H1 (cell line): ENCODE results near the gene ABCF2. TPM values are rescaled to one million over a fixed set of nuclear protein-coding genes. Genes with fewer than 3 reads are reported as not detected.

ENCODE experiments used
- CTCF ChIA-PET: fragments of 300-600 bp; sonication (Branson Sonifier 250); formaldehyde crosslinking; loops from one replicate; lab custom pipeline; 2021; ENCODE audit not compliant: partially characterized antibody; lab: Charles Lee
- POLR2A ChIA-PET: fragments of 300-600 bp; sonication (Branson Sonifier 250); formaldehyde crosslinking; loops from one replicate; lab custom pipeline; 2021; ENCODE audit warnings: inconsistent platforms; ENCODE audit not compliant: partially characterized antibody; lab: Charles Lee
- DNase-seq, 2 experiments: peaks; one replicate each; pipeline versions ENCODE4 v3.0.0 to v3.0.0-alpha.2; 2010 to 2022; ENCODE audit warnings: low spot score in 2 of 2, low read depth in 1 of 2, mixed read lengths in 1 of 2
- FAIRE-seq: peaks from 2 replicates; lab custom pipeline; 2011; peaks lifted over from hg19 to GRCh38; lab: Jason Lieb, UNC
- H2AFZ ChIP-seq: 2 replicates; pipeline ENCODE4 v1.8.1; 2012; ENCODE audit warnings: low read length, inconsistent platforms
- H2AK5ac ChIP-seq: 2 replicates; pipeline ENCODE4 v1.6.1; 2013; ENCODE audit warnings: low read depth, low read length
- H2BK120ac ChIP-seq: replicated peaks from 2 replicates; pipeline ENCODE3; 2013; ENCODE audit warnings: low read depth, low read length, inconsistent platforms
- H2BK12ac ChIP-seq: 2 replicates; pipeline ENCODE4 v1.6.1; 2013; ENCODE audit warnings: low read depth, low read length
- H2BK15ac ChIP-seq: 2 replicates; pipeline ENCODE4 v1.6.1; 2013; ENCODE audit warnings: low read length
- H2BK20ac ChIP-seq: 2 replicates; pipeline ENCODE4 v1.6.1; 2013; ENCODE audit warnings: low read length
- H2BK5ac ChIP-seq: 2 replicates; pipeline ENCODE4 v1.6.1; 2013; ENCODE audit warnings: low read depth, low read length
- H3K14ac ChIP-seq: 2 replicates; pipeline ENCODE4 v1.6.1; 2013; ENCODE audit warnings: inconsistent platforms; ENCODE audit not compliant: insufficient read length
- H3K18ac ChIP-seq: 2 replicates; pipeline ENCODE4 v1.6.1; 2013; ENCODE audit warnings: low read length; ENCODE audit errors: extremely low read depth
- H3K23ac ChIP-seq: 2 replicates; pipeline ENCODE4 v1.6.1; 2013; ENCODE audit warnings: inconsistent platforms; ENCODE audit not compliant: insufficient read length
- H3K23me2 ChIP-seq: 2 replicates; pipeline ENCODE4 v1.6.1; 2013; ENCODE audit warnings: low read depth, low read length
- H3K27ac ChIP-seq: 2 replicates; pipeline ENCODE4 v1.6.1; 2011; ENCODE audit warnings: low read depth, low read length, inconsistent platforms
- H3K27me3 ChIP-seq, 4 experiments: replicated peaks in 1 of 4; 1 replicate in 1 of 4; 2 replicates in 3 of 4; pipeline versions ENCODE4 v1.6.1 to v1.8.1; 2011 to 2013; ENCODE audit warnings: low read length in 3 of 4, mild to moderate bottlenecking in 3 of 4, inconsistent platforms in 2 of 4, mixed read lengths in 2 of 4, moderate library complexity in 1 of 4; ENCODE audit not compliant: control insufficient read depth in 3 of 4, insufficient read depth in 3 of 4; ENCODE audit errors: extremely low read depth in 1 of 4
- H3K36me3 ChIP-seq, 4 experiments: 2 replicates each; pipeline versions ENCODE4 v1.6.1 to v1.8.1; 2011 to 2013; ENCODE audit warnings: mild to moderate bottlenecking in 4 of 4, low read length in 3 of 4, moderate library complexity in 2 of 4, control low read depth in 1 of 4, inconsistent platforms in 1 of 4; ENCODE audit not compliant: insufficient read depth in 4 of 4, control insufficient read depth in 2 of 4
- H3K4ac ChIP-seq: replicated peaks from 2 replicates; pipeline ENCODE3; 2013; ENCODE audit warnings: low read length, low read depth, mixed read lengths, inconsistent platforms; ENCODE audit not compliant: insufficient read length
- H3K4me1 ChIP-seq, 4 experiments: replicated peaks in 1 of 4; 1 replicate in 1 of 4; 2 replicates in 3 of 4; pipeline versions ENCODE4 v1.6.1 to v1.8.1; 2011 to 2013; ENCODE audit warnings: low read length in 3 of 4, inconsistent platforms in 2 of 4, mixed read lengths in 1 of 4; ENCODE audit not compliant: insufficient read depth in 4 of 4, control insufficient read depth in 3 of 4
- H3K4me2 ChIP-seq, 2 experiments: 2 replicates each; pipeline versions ENCODE4 v1.6.1 to v1.8.1; 2011 to 2013; ENCODE audit warnings: low read depth in 2 of 2, low read length in 2 of 2, control low read depth in 1 of 2, inconsistent platforms in 1 of 2, mild to moderate bottlenecking in 1 of 2; ENCODE audit not compliant: insufficient read depth in 1 of 2
- H3K4me3 ChIP-seq, 4 experiments: fragments of 200-600, 300-600 bp in 1 of 4; sonication (generic), shearing (Covaris generic), sonication (Bioruptor Twin) in 1 of 4; 2 replicates each; pipeline versions ENCODE4 v1.5.1 to v1.8.1; 2011 to 2016; ENCODE audit warnings: low read length in 4 of 4, low read depth in 3 of 4, control low read depth in 2 of 4, inconsistent platforms in 2 of 4, mild to moderate bottlenecking in 2 of 4, mixed read lengths in 1 of 4, moderate library complexity in 1 of 4; ENCODE audit not compliant: insufficient read depth in 2 of 4; ENCODE audit errors: extremely low read depth in 1 of 4
- H3K56ac ChIP-seq: replicated peaks from 2 replicates; pipeline ENCODE3; 2013; ENCODE audit warnings: low read depth, mild to moderate bottlenecking, mixed read lengths, low read length, inconsistent platforms; ENCODE audit not compliant: insufficient read length
- H3K79me1 ChIP-seq: 2 replicates; pipeline ENCODE4 v1.6.1; 2013; ENCODE audit warnings: low read depth, low read length, control low read depth
- H3K79me2 ChIP-seq, 2 experiments: 2 replicates each; pipeline versions ENCODE4 v1.6.1 to v1.8.1; 2012 to 2013; ENCODE audit warnings: low read length in 2 of 2, mild to moderate bottlenecking in 2 of 2, inconsistent platforms in 1 of 2; ENCODE audit not compliant: insufficient read depth in 2 of 2, control insufficient read depth in 1 of 2
- H3K9ac ChIP-seq, 4 experiments: replicated peaks in 1 of 4; 1 replicate in 1 of 4; 2 replicates in 3 of 4; pipeline versions ENCODE4 v1.6.1 to v1.8.1; 2011 to 2013; ENCODE audit warnings: low read depth in 3 of 4, low read length in 3 of 4, control low read depth in 2 of 4, mild to moderate bottlenecking in 2 of 4, moderate library complexity in 2 of 4, inconsistent platforms in 1 of 4; ENCODE audit errors: extremely low read depth in 1 of 4
- H3K9me3 ChIP-seq, 2 experiments: 2 replicates each; pipeline versions ENCODE4 v1.6.1 to v1.8.1; 2012 to 2013; ENCODE audit warnings: mild to moderate bottlenecking in 2 of 2, moderate library complexity in 2 of 2, control low read depth in 1 of 2, inconsistent platforms in 1 of 2, low read depth in 1 of 2, low read length in 1 of 2, mixed read lengths in 1 of 2; ENCODE audit not compliant: insufficient read depth in 2 of 2
- H4K20me1 ChIP-seq, 2 experiments: replicated peaks in 1 of 2; 2 replicates each; pipeline versions ENCODE3 to v1.8.1; 2011 to 2013; ENCODE audit warnings: inconsistent platforms in 2 of 2, low read length in 2 of 2, mild to moderate bottlenecking in 1 of 2; ENCODE audit not compliant: insufficient read depth in 2 of 2, control insufficient read depth in 1 of 2
- H4K5ac ChIP-seq: 2 replicates; pipeline ENCODE4 v1.6.1; 2013; ENCODE audit warnings: low read length, low read depth, mixed read lengths, inconsistent platforms; ENCODE audit not compliant: insufficient read length
- H4K8ac ChIP-seq: 2 replicates; pipeline ENCODE4 v1.8.0; 2013; ENCODE audit warnings: mild to moderate bottlenecking, moderate library complexity, low read length, inconsistent platforms; ENCODE audit not compliant: insufficient read depth; ENCODE audit errors: extremely low read depth
- H4K91ac ChIP-seq: replicated peaks from 2 replicates; pipeline ENCODE3; 2013; ENCODE audit warnings: low read length, mixed read lengths, inconsistent platforms; ENCODE audit not compliant: insufficient read length
- CHD2 ChIP-seq: IDR thresholded peaks from 2 replicates; pipeline ENCODE4 v1.6.1; 2012; ENCODE audit warnings: low read length, improper control_type of control experiment
- NANOG ChIP-seq: IDR thresholded peaks from 2 replicates; pipeline ENCODE4 v1.6.1; 2011; ENCODE audit warnings: low read length, low read depth, mild to moderate bottlenecking, inconsistent platforms; ENCODE audit not compliant: insufficient read depth, poor library complexity, severe bottlenecking
- NRF1 ChIP-seq: IDR thresholded peaks from 2 replicates; pipeline ENCODE4 v1.6.1; 2011; ENCODE audit warnings: mild to moderate bottlenecking, low read depth, low read length, improper control_type of control experiment
- PHF8 ChIP-seq: fragments of 200-600 bp; sonication (generic); conservative IDR thresholded peaks from 2 replicates; pipeline ENCODE4 v1.7.1; 2012; ENCODE audit warnings: low read depth, mild to moderate bottlenecking, inconsistent platforms, low read length, moderate library complexity
- RFX5 ChIP-seq: IDR thresholded peaks from 2 replicates; pipeline ENCODE4 v1.6.1; 2011; ENCODE audit warnings: low read depth, low read length, improper control_type of control experiment, borderline replicate concordance
- SIX5 ChIP-seq: IDR thresholded peaks from 2 replicates; pipeline ENCODE4 v1.6.1; 2011; ENCODE audit warnings: mild to moderate bottlenecking, low read depth, low read length
- YY1 ChIP-seq: IDR thresholded peaks from 2 replicates; pipeline ENCODE4 v1.6.1; 2011; ENCODE audit warnings: low read depth, mild to moderate bottlenecking, low read length
- ZNF274 ChIP-seq: IDR thresholded peaks from 2 replicates; pipeline ENCODE4 v1.7.0; 2012; ENCODE audit warnings: low read length, borderline replicate concordance; ENCODE audit errors: extremely low read depth
- WGBS, 2 experiments: shearing (Covaris generic) in 1 of 2; methylation state at CpG; one replicate each; pipeline versions ENCODE4 v1.1.6 to v1.1.7; 2013 to 2015; ENCODE audit warnings: low lambda C conversion rate in 2 of 2, mixed read lengths in 2 of 2, inconsistent platforms in 1 of 2, low coverage in 1 of 2, missing lambda C conversion rate in 1 of 2; ENCODE audit not compliant: insufficient replicate concordance in 2 of 2, insufficient coverage in 1 of 2, insufficient read length in 1 of 2; ENCODE audit errors: extremely low coverage in 1 of 2, missing lambda C conversion rate in 1 of 2; 5-methylcytosine and 5-hydroxymethylcytosine counted together
- polyA plus RNA-seq, 7 experiments: library from polyadenylated mRNA; depleted of rRNA in 3 of 7; stranded (reverse) in 5 of 7; unstranded in 2 of 7; fragments of >200 nt in 5 of 7; fragments of 200-250 nt in 2 of 7; gene quantifications; 1 replicate in 5 of 7; 2 replicates in 1 of 7; 4 replicates in 1 of 7; pipeline versions ENCODE4 v1.2.1 to v1.2.3, GENCODE V29; 2011 to 2013; ENCODE audit warnings: missing spikeins in 2 of 7, mixed read lengths in 2 of 7
- total RNA-seq: library from RNA; stranded (reverse); fragmentation: NEBNext Ultra II Directional; extraction: Animal tissue kit (Norgen Biotek cat#: 25700); gene quantifications from 2 replicates; pipeline ENCODE4 v1.2.1, GENCODE V29; 2021
- TF ChIP-seq, protein P1 (sequence below), 3 experiments: IDR thresholded peaks; 1 replicate in 2 of 3; 2 replicates in 1 of 3; pipeline versions ENCODE4 v1.5.1 to v1.6.1; 2011; ENCODE audit warnings: low read length in 3 of 3, mild to moderate bottlenecking in 3 of 3, inconsistent platforms in 2 of 3, low read depth in 1 of 3, moderate library complexity in 1 of 3; ENCODE audit not compliant: insufficient read depth in 1 of 3; ENCODE audit errors: control extremely low read depth in 1 of 3

The ABCF2 gene
- total and polyA plus RNA-seq, 2 of the 8 experiments (the other 6 are each of a cell fraction or from before 2014, with no cell fraction given): 28.0 to 55.0 TPM

DNA sequence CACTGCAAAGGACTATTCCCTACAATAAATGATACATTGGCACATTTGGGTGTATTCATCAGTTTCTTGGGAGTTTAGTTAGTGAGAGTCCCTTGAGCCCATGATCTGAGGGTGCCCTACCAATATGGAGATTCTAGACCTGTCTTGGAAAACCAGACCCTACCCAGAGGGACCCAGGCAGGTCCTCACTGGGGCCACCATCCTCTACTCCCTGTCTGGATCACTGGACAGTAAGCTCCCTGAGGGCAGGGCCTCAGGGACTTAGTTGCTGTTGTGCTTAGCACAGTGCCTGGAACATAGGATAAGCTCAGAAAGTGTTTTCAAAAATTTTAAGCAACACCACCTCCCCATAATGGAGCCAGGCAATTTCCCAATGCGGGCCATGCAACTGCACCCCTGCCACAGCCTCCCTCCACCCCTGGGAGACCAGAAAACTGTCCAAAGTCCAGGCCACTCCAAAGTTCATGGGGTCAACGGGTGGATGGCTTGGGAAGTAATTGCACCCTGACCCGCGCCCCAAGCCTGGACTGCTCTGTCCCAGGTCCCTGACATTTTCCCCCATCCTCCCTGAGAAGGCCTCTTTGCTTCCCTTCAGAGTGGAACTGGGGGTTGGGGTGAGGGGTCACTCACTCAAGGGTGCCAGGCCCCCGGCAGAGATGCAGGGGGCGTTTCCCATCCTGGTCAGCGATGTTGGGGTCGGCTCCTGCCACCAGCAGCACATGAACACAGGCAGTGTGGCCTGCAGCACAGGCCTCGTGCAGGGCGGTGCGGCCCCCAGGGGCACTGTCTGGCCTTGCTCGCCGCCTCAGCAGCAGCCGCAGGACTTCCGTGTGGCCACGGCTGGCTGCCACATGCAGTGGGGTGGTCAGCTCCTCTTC is 41.0 kb downstream of the ABCF2 start:
- Histone ChIP-seq H3K79me1 (no peaks in the 10 kb centered on the region), H2AFZ (no peak overlapping the region), H3K56ac (no peak overlapping the region), H2BK12ac (no peak overlapping the region), H3K14ac (no peak overlapping the region), H3K4ac (no peak overlapping the region), H3K9me3 (no peaks in the 10 kb centered on the region), H4K91ac (no peak overlapping the region), H2BK5ac (no peak overlapping the region), H3K36me3 (no peaks in the 10 kb centered on the region), H3K4me3 (no peak overlapping the region), H2BK20ac (no peak overlapping the region), H3K18ac (no peak overlapping the region), H4K5ac (no peak overlapping the region), H3K4me1 (no peaks in the 10 kb centered on the region), H3K9ac (no peak overlapping the region), H3K23ac (no peak overlapping the region), H4K8ac (no peak overlapping the region), H4K20me1 (no peaks in the 10 kb centered on the region), H2BK120ac (no peak overlapping the region), H3K27me3 (no peaks in the 10 kb centered on the region), H3K4me2 (no peak overlapping the region), H3K23me2 (no peaks in the 10 kb centered on the region), H2AK5ac (no peak overlapping the region), H2BK15ac (no peak overlapping the region), H3K79me2 (no peaks in the 10 kb centered on the region), H3K27ac (no peak overlapping the region)
- no peak for DNase-seq
- FAIRE-seq: no peak
- ChIA-PET POLR2A (no interaction called here), CTCF (interaction anchor here (0.6 to 1.3 kb wide), 6 partner anchors 14 to 168 kb away, joined by 3 to 4 read pairs (median 3); no protein-coding TSS in a partner anchor)
- 88% methylated on average over 16 of the region's 16 CpGs; no CpG with 5 or more reads in 1 of the 2 experiments for WGBS, 2 experiments
- no peak for TF ChIP-seq SIX5
- TF ChIP-seq ZNF274: no peak
- TF ChIP-seq, protein P1, sequence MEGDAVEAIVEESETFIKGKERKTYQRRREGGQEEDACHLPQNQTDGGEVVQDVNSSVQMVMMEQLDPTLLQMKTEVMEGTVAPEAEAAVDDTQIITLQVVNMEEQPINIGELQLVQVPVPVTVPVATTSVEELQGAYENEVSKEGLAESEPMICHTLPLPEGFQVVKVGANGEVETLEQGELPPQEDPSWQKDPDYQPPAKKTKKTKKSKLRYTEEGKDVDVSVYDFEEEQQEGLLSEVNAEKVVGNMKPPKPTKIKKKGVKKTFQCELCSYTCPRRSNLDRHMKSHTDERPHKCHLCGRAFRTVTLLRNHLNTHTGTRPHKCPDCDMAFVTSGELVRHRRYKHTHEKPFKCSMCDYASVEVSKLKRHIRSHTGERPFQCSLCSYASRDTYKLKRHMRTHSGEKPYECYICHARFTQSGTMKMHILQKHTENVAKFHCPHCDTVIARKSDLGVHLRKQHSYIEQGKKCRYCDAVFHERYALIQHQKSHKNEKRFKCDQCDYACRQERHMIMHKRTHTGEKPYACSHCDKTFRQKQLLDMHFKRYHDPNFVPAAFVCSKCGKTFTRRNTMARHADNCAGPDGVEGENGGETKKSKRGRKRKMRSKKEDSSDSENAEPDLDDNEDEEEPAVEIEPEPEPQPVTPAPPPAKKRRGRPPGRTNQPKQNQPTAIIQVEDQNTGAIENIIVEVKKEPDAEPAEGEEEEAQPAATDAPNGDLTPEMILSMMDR (IDR thresholded peaks at IDR 0.05; ENCODE audit: control extremely low read depth in 1 of 3, insufficient read depth in 1 of 3, low read depth in 1 of 3, low read length in 3 of 3): no peak
- no peak for TF ChIP-seq NANOG
- no peak for TF ChIP-seq PHF8
- no peak for TF ChIP-seq CHD2
- no peak for TF ChIP-seq NRF1
- TF ChIP-seq RFX5: no peak
- TF ChIP-seq YY1: no peak
